Measurements from ENCODE around the gene AATF. TPM values are rescaled to one million over a fixed set of nuclear protein-coding genes. Genes with fewer than 3 reads are reported as not detected.

Gene AATF
- total RNA-seq, 5 donors from 2014 or later (not counting 1 experiment from before 2014, with no cell fraction given): 52.5 to 65.0 (median 59.7) TPM

DNA sequence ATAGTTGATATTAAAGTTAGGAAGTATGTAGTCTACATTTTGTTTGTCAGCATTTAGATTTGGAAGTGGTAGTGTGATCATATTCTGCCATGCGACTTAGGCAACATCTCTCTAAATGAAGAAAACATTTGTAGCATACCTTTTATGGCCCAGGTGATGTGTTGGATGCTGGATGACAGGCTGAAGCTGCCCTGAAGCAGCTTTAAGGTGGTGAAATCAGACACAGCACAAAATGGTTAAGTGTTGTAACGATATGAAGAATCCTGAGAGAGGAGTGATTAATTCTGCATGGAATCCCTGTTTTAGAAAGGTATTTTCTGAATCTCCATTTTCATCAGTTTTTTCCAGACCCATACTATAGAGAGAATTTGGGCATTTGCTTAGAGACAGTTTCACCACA, 28.3 kb downstream of the AATF start:
- H3K9me3 Mint-ChIP-seq: no peaks in the 10 kb centered on the region
- Histone ChIP-seq H3K27ac (ENCODE audit: low read length) (no peak overlapping the region), H3K9me3 (no peaks in the 10 kb centered on the region), H3K4me3 (ENCODE audit: control insufficient read depth in 1 of 2, extremely low read depth in 1 of 2, low read length in 1 of 2) (no peak overlapping the region), H3K4me1 (ENCODE audit: control insufficient read depth in 1 of 2, extremely low read depth in 1 of 2, insufficient read depth in 2 of 2, low read length in 2 of 2) (peaks cover 0 to 4% of the 10 kb centered on the region in 2 experiments), H3K36me3 (ENCODE audit: control insufficient read depth in 2 of 2, extremely low read depth in 1 of 2, insufficient read depth in 1 of 2, low read length in 1 of 2) (no peaks in the 10 kb centered on the region), H3K27me3 (replicated peaks in 1 of 2; ENCODE audit: control insufficient read depth in 2 of 2, extremely low read depth in 1 of 2, insufficient read depth in 2 of 2, low read length in 1 of 2) (no peaks in the 10 kb centered on the region)
- ATAC-seq (replicated peaks in 1 of 4): no peak
- H3K4me1 Mint-ChIP-seq: peaks cover 66 to 73% (median 66%) of the 10 kb centered on the region in 3 donors
- H3K27me3 Mint-ChIP-seq: no peaks in the 10 kb centered on the region
- H3K27ac Mint-ChIP-seq: no peak overlapping the region
- H3K36me3 Mint-ChIP-seq: peaks cover 22% of the 10 kb centered on the region
- no peak overlapping the region for H3K4me3 Mint-ChIP-seq
- POLR2A ChIA-PET: no interaction called here
- no peak for DNase-seq
- no CpG with 5 or more reads among the region's 2 CpGs for WGBS (ENCODE audit: insufficient coverage)
- CTCF ChIA-PET: interaction anchor here in 1 of 2 donors (1.2 kb wide), 1 partner anchor 16 kb away, joined by 3 read pairs; no protein-coding TSS in a partner anchor

DNA sequence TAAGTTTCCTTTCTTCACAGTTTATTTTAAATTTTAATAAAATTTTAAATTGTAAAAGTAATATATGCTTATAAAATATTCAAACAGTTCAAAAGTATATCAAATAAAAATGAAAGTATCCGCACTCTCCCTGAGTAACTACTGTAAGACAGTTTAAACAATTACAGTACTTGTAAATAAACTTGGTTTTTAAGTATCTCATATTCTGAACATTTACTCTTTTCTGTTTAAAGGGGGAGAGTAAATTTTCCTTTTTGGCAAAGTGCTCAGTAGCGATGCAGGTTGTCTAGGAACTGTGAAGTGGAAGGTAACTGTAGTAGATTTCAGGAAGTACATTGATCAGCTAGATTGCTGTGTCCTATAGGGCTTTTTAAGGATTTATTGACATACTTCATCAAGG, 28.8 kb downstream of the AATF start:
- Histone ChIP-seq H3K27ac (ENCODE audit: low read length) (no peak overlapping the region), H3K36me3 (ENCODE audit: control insufficient read depth in 2 of 2, extremely low read depth in 1 of 2, insufficient read depth in 1 of 2, low read length in 1 of 2) (no peaks in the 10 kb centered on the region), H3K4me1 (ENCODE audit: control insufficient read depth in 1 of 2, extremely low read depth in 1 of 2, insufficient read depth in 2 of 2, low read length in 2 of 2) (peaks cover 0 to 3% of the 10 kb centered on the region in 2 experiments), H3K27me3 (replicated peaks in 1 of 2; ENCODE audit: control insufficient read depth in 2 of 2, extremely low read depth in 1 of 2, insufficient read depth in 2 of 2, low read length in 1 of 2) (no peaks in the 10 kb centered on the region), H3K4me3 (ENCODE audit: control insufficient read depth in 1 of 2, extremely low read depth in 1 of 2, low read length in 1 of 2) (no peak overlapping the region), H3K9me3 (no peaks in the 10 kb centered on the region)
- POLR2A ChIA-PET: no interaction called here
- ATAC-seq (replicated peaks in 1 of 4) (no peak), DNase-seq (no peak)
- no peaks in the 10 kb centered on the region for H3K9me3 Mint-ChIP-seq
- WGBS (ENCODE audit: insufficient coverage): no CpG with 5 or more reads among the region's 2 CpGs
- peaks cover 24% of the 10 kb centered on the region for H3K36me3 Mint-ChIP-seq
- H3K27me3 Mint-ChIP-seq: no peaks in the 10 kb centered on the region
- peaks cover 61 to 68% (median 63%) of the 10 kb centered on the region in 3 donors for H3K4me1 Mint-ChIP-seq
- CTCF ChIA-PET: no interaction called here
- no peak overlapping the region for H3K27ac Mint-ChIP-seq
- no peak overlapping the region for H3K4me3 Mint-ChIP-seq

DNA sequence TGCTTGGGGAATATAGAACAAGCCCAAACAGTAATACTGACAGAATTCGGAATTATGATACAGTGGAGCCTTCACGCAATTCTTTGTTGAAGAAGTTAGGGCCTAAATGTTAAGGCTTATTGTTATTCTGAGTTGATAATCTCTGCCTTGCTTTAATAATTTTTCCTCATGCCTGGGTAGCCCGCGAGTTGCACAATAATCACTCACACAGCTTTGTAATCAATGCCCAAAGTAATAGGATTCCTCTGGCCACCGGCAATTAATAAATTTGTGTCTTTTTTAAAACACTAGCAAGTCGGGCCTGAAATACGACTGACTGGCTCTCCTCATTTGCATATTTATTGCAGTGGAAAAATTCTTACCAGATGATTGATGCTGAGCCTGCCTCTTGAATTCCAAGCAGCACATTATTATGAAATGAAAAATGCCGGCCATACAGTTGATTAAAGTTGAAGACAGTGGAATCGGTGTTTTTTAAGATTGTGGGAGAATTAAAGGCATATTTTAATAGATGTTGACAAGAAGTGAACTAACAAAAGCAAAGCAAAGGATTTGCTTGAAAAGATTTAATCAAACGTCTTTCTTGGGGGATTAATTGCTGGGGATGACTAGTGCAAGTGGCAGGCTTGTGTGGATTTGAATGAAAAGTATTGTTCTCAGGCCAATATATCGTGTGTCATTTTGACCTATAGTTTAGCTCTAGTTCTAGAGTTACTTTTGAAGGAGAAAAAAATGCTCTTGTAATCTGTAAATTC, 30.2 kb downstream of the AATF start:
- H3K9me3 ChIP-seq: no peaks in the 10 kb centered on the region
- ChIA-PET CTCF (no interaction called here), POLR2A (no interaction called here)
- ATAC-seq (replicated peaks in 1 of 4) (no peak), DNase-seq (no peak)
- WGBS (ENCODE audit: insufficient coverage): 97% methylated on average over 5 of the region's 11 CpGs
- H3K4me1 ChIP-seq (ENCODE audit: control insufficient read depth in 1 of 2, extremely low read depth in 1 of 2, insufficient read depth in 2 of 2, low read length in 2 of 2): no peaks in the 10 kb centered on the region
- H3K4me3 ChIP-seq (ENCODE audit: control insufficient read depth in 1 of 2, extremely low read depth in 1 of 2, low read length in 1 of 2): no peak overlapping the region
- no peak overlapping the region for H3K4me3 Mint-ChIP-seq
- no peaks in the 10 kb centered on the region for H3K9me3 Mint-ChIP-seq
- H3K36me3 Mint-ChIP-seq: peaks cover 29% of the 10 kb centered on the region
- H3K27me3 ChIP-seq (replicated peaks in 1 of 2; ENCODE audit: control insufficient read depth in 2 of 2, extremely low read depth in 1 of 2, insufficient read depth in 2 of 2, low read length in 1 of 2): no peaks in the 10 kb centered on the region
- peaks cover 54 to 61% (median 61%) of the 10 kb centered on the region in 3 donors for H3K4me1 Mint-ChIP-seq
- H3K27ac ChIP-seq (ENCODE audit: low read length): no peak overlapping the region
- H3K36me3 ChIP-seq (ENCODE audit: control insufficient read depth in 2 of 2, extremely low read depth in 1 of 2, insufficient read depth in 1 of 2, low read length in 1 of 2): no peaks in the 10 kb centered on the region
- H3K27ac Mint-ChIP-seq: no peak overlapping the region
- no peaks in the 10 kb centered on the region for H3K27me3 Mint-ChIP-seq

DNA sequence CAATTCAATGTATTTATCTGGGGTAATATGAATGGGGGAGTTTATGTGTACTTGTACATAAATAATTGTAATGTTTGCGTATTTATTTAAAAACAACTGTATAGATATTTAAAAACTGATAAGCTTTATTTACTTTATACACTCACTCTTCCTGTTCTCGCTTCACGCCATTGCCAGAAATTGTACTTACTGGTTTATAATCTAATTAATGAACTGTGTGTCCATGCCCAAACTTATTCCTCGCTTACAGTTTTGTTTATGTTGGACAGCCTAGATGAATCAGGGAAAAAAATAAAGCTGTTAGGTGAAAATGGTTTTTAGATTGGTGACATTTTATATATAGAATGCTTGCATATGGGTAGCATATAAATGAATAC, 30.8 kb downstream of the AATF start:
- Histone ChIP-seq H3K36me3 (ENCODE audit: control insufficient read depth in 2 of 2, extremely low read depth in 1 of 2, insufficient read depth in 1 of 2, low read length in 1 of 2) (no peaks in the 10 kb centered on the region), H3K4me1 (ENCODE audit: control insufficient read depth in 1 of 2, extremely low read depth in 1 of 2, insufficient read depth in 2 of 2, low read length in 2 of 2) (no peaks in the 10 kb centered on the region), H3K27me3 (replicated peaks in 1 of 2; ENCODE audit: control insufficient read depth in 2 of 2, extremely low read depth in 1 of 2, insufficient read depth in 2 of 2, low read length in 1 of 2) (no peaks in the 10 kb centered on the region), H3K27ac (ENCODE audit: low read length) (no peak overlapping the region), H3K4me3 (ENCODE audit: control insufficient read depth in 1 of 2, extremely low read depth in 1 of 2, low read length in 1 of 2) (no peak overlapping the region), H3K9me3 (no peaks in the 10 kb centered on the region)
- peaks cover 33% of the 10 kb centered on the region for H3K36me3 Mint-ChIP-seq
- H3K9me3 Mint-ChIP-seq: no peaks in the 10 kb centered on the region
- ChIA-PET CTCF (no interaction called here), POLR2A (interaction anchor here in 1 of 2 donors (0.6 kb wide), 1 partner anchor 591 kb away, joined by 11 read pairs; no protein-coding TSS in a partner anchor)
- ATAC-seq (replicated peaks in 1 of 4) (no peak), DNase-seq (no peak)
- H3K27ac Mint-ChIP-seq: no peak overlapping the region
- H3K27me3 Mint-ChIP-seq: no peaks in the 10 kb centered on the region
- no CpG with 5 or more reads among the region's 4 CpGs for WGBS (ENCODE audit: insufficient coverage)
- no peak overlapping the region for H3K4me3 Mint-ChIP-seq
- H3K4me1 Mint-ChIP-seq: peaks cover 57 to 64% (median 60%) of the 10 kb centered on the region in 3 donors

DNA sequence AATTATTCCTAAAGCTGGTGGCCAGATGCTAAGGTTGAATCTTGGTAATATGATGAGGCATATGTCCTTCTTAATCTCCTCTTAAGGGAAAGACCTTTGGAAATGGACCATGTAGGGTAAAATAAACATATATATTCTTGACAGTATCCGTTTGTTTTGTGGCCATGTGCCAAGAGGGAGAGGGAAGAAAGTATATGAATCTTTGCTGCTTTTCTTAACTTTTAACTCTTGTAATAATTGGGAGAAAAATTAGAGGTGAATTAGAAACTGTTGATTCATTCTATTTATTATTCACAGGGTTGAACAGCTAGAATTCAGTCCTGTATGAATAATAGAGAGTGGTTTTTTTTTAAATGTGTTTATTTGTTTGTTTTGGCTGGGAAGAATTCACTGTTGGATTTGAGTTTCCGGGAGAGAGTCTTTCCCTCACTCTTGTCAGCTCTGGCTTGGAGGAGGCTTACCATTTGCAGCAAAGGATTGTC, 31.6 kb downstream of the AATF start:
- Mint-ChIP-seq H3K4me3 (no peak overlapping the region), H3K36me3 (peaks cover 33% of the 10 kb centered on the region), H3K4me1 (peaks cover 49 to 64% (median 53%) of the 10 kb centered on the region in 3 donors), H3K27me3 (no peaks in the 10 kb centered on the region), H3K9me3 (no peaks in the 10 kb centered on the region), H3K27ac (peak overlapping the region in 1 of 2 donors; percentile 47)
- Histone ChIP-seq H3K9me3 (no peaks in the 10 kb centered on the region), H3K36me3 (ENCODE audit: control insufficient read depth in 2 of 2, extremely low read depth in 1 of 2, insufficient read depth in 1 of 2, low read length in 1 of 2) (peaks cover 0 to 4% of the 10 kb centered on the region in 2 donors), H3K4me3 (ENCODE audit: control insufficient read depth in 1 of 2, extremely low read depth in 1 of 2, low read length in 1 of 2) (no peak overlapping the region), H3K4me1 (ENCODE audit: control insufficient read depth in 1 of 2, extremely low read depth in 1 of 2, insufficient read depth in 2 of 2, low read length in 2 of 2) (no peaks in the 10 kb centered on the region), H3K27ac (ENCODE audit: low read length) (no peak overlapping the region), H3K27me3 (replicated peaks in 1 of 2; ENCODE audit: control insufficient read depth in 2 of 2, extremely low read depth in 1 of 2, insufficient read depth in 2 of 2, low read length in 1 of 2) (no peaks in the 10 kb centered on the region)
- CTCF ChIA-PET: no interaction called here
- no peak for ATAC-seq (replicated peaks in 1 of 4)
- no peak for DNase-seq
- POLR2A ChIA-PET: interaction anchor here in 1 of 2 donors (0.6 kb wide), 1 partner anchor 590 kb away, joined by 11 read pairs; no protein-coding TSS in a partner anchor
- WGBS (ENCODE audit: insufficient coverage): no CpG with 5 or more reads among the region's 2 CpGs

DNA sequence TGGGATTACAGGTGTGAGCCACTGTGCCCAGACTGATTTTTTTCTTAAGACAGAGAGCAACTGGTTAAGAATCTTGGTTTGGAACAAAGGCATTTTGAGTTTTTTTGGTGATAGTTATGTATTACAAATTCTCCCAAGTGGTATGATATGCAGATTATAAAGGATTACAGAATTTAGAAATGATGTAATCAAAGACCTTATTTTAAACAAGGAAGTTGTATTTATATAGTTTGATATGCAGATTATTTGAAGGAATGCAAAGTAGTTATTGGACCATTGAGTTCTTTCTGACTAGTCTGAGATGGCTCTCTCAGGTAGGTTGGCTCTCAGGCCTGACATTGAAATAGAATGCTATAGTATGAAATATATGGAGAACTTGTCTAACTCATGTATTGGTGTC, 34.9 kb downstream of the AATF start:
- H3K4me3 Mint-ChIP-seq: no peak overlapping the region
- H3K4me1 Mint-ChIP-seq: peaks cover 26 to 54% (median 28%) of the 10 kb centered on the region in 3 donors
- Histone ChIP-seq H3K36me3 (ENCODE audit: control insufficient read depth in 2 of 2, extremely low read depth in 1 of 2, insufficient read depth in 1 of 2, low read length in 1 of 2) (peaks cover 6 to 25% of the 10 kb centered on the region in 2 donors), H3K4me3 (ENCODE audit: control insufficient read depth in 1 of 2, extremely low read depth in 1 of 2, low read length in 1 of 2) (no peak overlapping the region), H3K27me3 (replicated peaks in 1 of 2; ENCODE audit: control insufficient read depth in 2 of 2, extremely low read depth in 1 of 2, insufficient read depth in 2 of 2, low read length in 1 of 2) (no peaks in the 10 kb centered on the region), H3K9me3 (no peaks in the 10 kb centered on the region), H3K27ac (ENCODE audit: low read length) (no peak overlapping the region), H3K4me1 (ENCODE audit: control insufficient read depth in 1 of 2, extremely low read depth in 1 of 2, insufficient read depth in 2 of 2, low read length in 2 of 2) (no peaks in the 10 kb centered on the region)
- ATAC-seq (replicated peaks in 1 of 4) (no peak), DNase-seq (no peak)
- H3K36me3 Mint-ChIP-seq: peaks cover 41% of the 10 kb centered on the region
- POLR2A ChIA-PET: no interaction called here
- H3K27me3 Mint-ChIP-seq: no peaks in the 10 kb centered on the region
- no peaks in the 10 kb centered on the region for H3K9me3 Mint-ChIP-seq
- H3K27ac Mint-ChIP-seq: no peak overlapping the region
- CTCF ChIA-PET: no interaction called here

Data from T-cell (primary cell).